Loucy (cell line): ENCODE results near the gene SF3B2.

Source experiments
- H2AFZ ChIP-seq: fragments of 200-600 bp; sonication (generic); 2 replicates; pipeline ENCODE4 v1.6.0; 2016; ENCODE audit warnings: antibody characterized with exemption, mild to moderate bottlenecking, low read length, moderate library complexity
- H3F3A ChIP-seq: fragments of 200-600 bp; 2 replicates; pipeline ENCODE4 v1.6.0; 2016; ENCODE audit warnings: antibody characterized with exemption, low read depth, mild to moderate bottlenecking
- H3K27me3 ChIP-seq: fragments of 200-600 bp; sonication (generic); 2 replicates; pipeline ENCODE4 v1.6.1; 2014; ENCODE audit warnings: low read length, mild to moderate bottlenecking; ENCODE audit not compliant: insufficient read depth, poor library complexity, severe bottlenecking
- H3K36me3 ChIP-seq: fragments of 200-600 bp; sonication (generic); 2 replicates; pipeline ENCODE4 v1.6.1; 2016; ENCODE audit warnings: low read length; ENCODE audit not compliant: insufficient read depth
- H3K4me1 ChIP-seq: fragments of 200-600 bp; sonication (generic); 2 replicates; pipeline ENCODE4 v1.5.1; 2014; ENCODE audit warnings: low read length, mild to moderate bottlenecking; ENCODE audit not compliant: insufficient read depth, poor library complexity, severe bottlenecking
- H3K4me2 ChIP-seq: fragments of 200-600 bp; sonication (generic); 2 replicates; pipeline ENCODE4 v1.6.0; 2014; ENCODE audit warnings: antibody characterized with exemption, low read length, low read depth, mild to moderate bottlenecking; ENCODE audit not compliant: poor library complexity, severe bottlenecking
- H3K4me3 ChIP-seq: fragments of 200-600 bp; sonication (generic); 2 replicates; pipeline ENCODE4 v1.5.1; 2014; ENCODE audit warnings: low read length, mild to moderate bottlenecking, mixed read lengths; ENCODE audit not compliant: poor library complexity, severe bottlenecking
- H3K79me2 ChIP-seq: fragments of 200-600 bp; sonication (generic); 2 replicates; pipeline ENCODE4 v1.6.1; 2014; ENCODE audit warnings: low read length; ENCODE audit not compliant: insufficient read depth
- H3K9ac ChIP-seq: fragments of 200-600 bp; sonication (generic); 2 replicates; pipeline ENCODE4 v1.6.0; 2014; ENCODE audit warnings: mild to moderate bottlenecking, low read depth, low read length, moderate library complexity; ENCODE audit not compliant: poor library complexity, severe bottlenecking
- H3K9me2 ChIP-seq: fragments of 200-600 bp; sonication (generic); replicated peaks from 2 replicates; pipeline ENCODE4 v1.6.1; 2016; ENCODE audit warnings: low read depth, low read length, mixed read lengths
- H3K9me3 ChIP-seq: fragments of 200-600 bp; sonication (generic); 2 replicates; pipeline ENCODE4 v1.6.1; 2014; ENCODE audit warnings: mild to moderate bottlenecking, antibody characterized with exemption, low read length, low read depth; ENCODE audit not compliant: insufficient read depth
- H4K20me1 ChIP-seq: fragments of 200-600 bp; sonication (generic); 2 replicates; pipeline ENCODE4 v1.6.0; 2014; ENCODE audit warnings: antibody characterized with exemption, low read length, mild to moderate bottlenecking; ENCODE audit not compliant: insufficient read depth, poor library complexity, severe bottlenecking
- CTCF ChIP-seq: fragments of 200-600 bp; sonication (generic); conservative IDR thresholded peaks from 2 replicates; pipeline ENCODE4 v1.5.1; 2014; ENCODE audit warnings: mild to moderate bottlenecking, antibody characterized with exemption, low read length
- EZH2phosphoT487 ChIP-seq: fragments of 200-600 bp; IDR thresholded peaks from 2 replicates; pipeline ENCODE4 v1.6.1; 2018; ENCODE audit warnings: antibody characterized with exemption, mild to moderate bottlenecking, moderate library complexity, borderline replicate concordance

Gene SF3B2

DNA sequence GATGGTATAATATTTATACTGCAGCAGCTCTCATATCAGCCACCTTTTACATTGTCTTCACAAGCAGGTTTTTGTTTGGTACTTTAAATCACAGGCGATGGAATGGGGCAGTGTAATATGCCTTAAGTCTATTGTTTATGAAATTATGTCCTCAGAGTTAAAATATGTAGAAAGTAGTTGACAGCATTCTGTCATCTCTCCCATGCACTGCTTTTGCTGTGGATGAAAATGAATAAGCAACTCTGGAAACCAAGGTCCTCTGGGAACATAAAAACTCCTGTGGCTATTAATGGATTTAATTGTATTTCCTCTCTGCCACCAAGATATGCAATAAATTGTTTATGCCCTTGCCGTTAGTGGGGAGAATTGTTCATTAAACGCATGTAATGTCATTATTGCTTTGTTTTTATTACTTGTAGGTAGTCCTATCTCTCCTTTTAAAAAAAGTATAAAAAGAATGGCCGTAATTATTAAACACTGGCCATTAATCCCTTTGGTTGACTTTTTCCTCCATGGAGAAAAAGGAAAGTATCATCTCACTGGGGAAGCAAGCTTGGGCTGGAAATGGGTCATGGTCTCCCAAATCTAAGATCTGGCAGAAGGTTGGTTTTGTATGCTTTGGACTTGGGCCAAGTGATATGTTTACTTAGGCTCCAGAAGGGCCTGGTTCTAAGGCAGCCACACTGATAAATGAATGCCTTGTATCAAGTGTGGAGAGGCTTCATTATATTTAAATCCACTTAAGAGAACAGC, 31.0 kb downstream of the SF3B2 start:
- Histone ChIP-seq H3K4me3 (no peak overlapping the region), H3K79me2 (peaks cover 17% of the 10 kb centered on the region; the same call in 1 of the 2 replicates), H3K9me2 (no peaks in the 10 kb centered on the region), H2AFZ (no peak overlapping the region), H3K9me3 (no peaks in the 10 kb centered on the region), H3K4me2 (no peak overlapping the region), H3K36me3 (no peaks in the 10 kb centered on the region), H3F3A (no peaks in the 10 kb centered on the region), H3K4me1 (peaks cover 27% of the 10 kb centered on the region), H3K9ac (no peak overlapping the region), H3K27me3 (no peaks in the 10 kb centered on the region), H4K20me1 (no peaks in the 10 kb centered on the region)
- no peak for TF ChIP-seq CTCF
- no peak for TF ChIP-seq EZH2phosphoT487

GRCh38 chr11:66083767-66084166, 31.6 kb downstream of the SF3B2 start:
- peaks cover 17% of the 10 kb centered on the region; the same call in 1 of the 2 replicates for H3K79me2 ChIP-seq
- no peaks in the 10 kb centered on the region for H4K20me1 ChIP-seq
- H3K4me3 ChIP-seq = no peak overlapping the region
- H3K9ac ChIP-seq = no peak overlapping the region
- no peak for TF ChIP-seq CTCF
- no peaks in the 10 kb centered on the region for H3K9me2 ChIP-seq
- peaks cover 27% of the 10 kb centered on the region for H3K4me1 ChIP-seq
- no peak overlapping the region for H2AFZ ChIP-seq
- H3F3A ChIP-seq = no peaks in the 10 kb centered on the region
- H3K4me2 ChIP-seq = no peak overlapping the region
- H3K27me3 ChIP-seq = no peaks in the 10 kb centered on the region
- no peaks in the 10 kb centered on the region for H3K9me3 ChIP-seq
- no peaks in the 10 kb centered on the region for H3K36me3 ChIP-seq

DNA sequence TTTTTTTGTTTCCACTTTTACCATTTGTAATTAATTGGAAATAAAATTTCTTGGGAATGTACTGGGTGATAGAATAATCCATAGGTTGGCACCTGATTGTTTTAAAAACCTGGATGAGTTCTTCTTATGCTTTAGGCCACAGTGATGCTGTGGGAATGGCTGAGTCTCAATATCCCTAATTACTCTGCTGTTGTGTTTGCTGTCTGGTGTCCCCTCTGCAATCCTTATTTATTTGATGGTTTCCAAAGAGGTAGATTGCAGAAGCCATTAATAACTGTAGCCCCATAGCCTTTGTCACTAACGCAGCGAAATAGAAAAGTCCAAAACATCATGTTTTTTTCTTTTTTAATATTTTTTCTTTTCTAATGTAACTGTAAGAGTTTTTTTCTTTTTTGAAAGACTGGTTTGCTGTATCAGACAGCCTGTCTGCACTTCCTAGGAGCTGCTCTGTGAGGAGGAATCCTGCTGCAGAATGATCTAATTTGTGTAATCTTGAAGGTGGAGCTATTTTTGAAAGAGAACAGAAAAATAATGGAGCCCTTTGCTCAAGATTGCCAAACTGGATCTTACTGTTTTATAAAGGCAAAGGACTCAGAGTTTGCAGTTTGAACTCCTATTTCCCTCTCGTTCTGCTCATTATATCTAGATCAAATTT, 32.8 kb downstream of the SF3B2 start:
- Histone ChIP-seq H3K27me3 (no peaks in the 10 kb centered on the region), H3K36me3 (no peaks in the 10 kb centered on the region), H3K4me2 (no peak overlapping the region), H3K9me2 (no peaks in the 10 kb centered on the region), H3F3A (no peaks in the 10 kb centered on the region), H3K4me1 (peaks cover 27% of the 10 kb centered on the region), H3K9ac (no peak overlapping the region), H4K20me1 (no peaks in the 10 kb centered on the region), H3K79me2 (peaks cover 17% of the 10 kb centered on the region; the same call in 1 of the 2 replicates), H3K9me3 (no peaks in the 10 kb centered on the region), H2AFZ (no peak overlapping the region), H3K4me3 (no peak overlapping the region)
- no peak for TF ChIP-seq EZH2phosphoT487
- no peak for TF ChIP-seq CTCF
